Left ventricle myocardium inferior (tissue), 1 donor: Measurements from ENCODE around the gene TBCD. TPM values are rescaled to one million over a fixed set of nuclear protein-coding genes. Genes with fewer than 3 reads are reported as not detected.

Experiments
- DNase-seq: peaks from one replicate; pipeline ENCODE4 v3.0.0-alpha.2; 2020
- H3K27ac ChIP-seq: fragments of 200-600 bp; replicated peaks from 2 replicates; pipeline ENCODE4 v1.8.0; 2021
- H3K27me3 ChIP-seq: fragments of 200-600 bp; 2 replicates; pipeline ENCODE4 v1.8.0; 2021; ENCODE audit warnings: low read depth
- H3K36me3 ChIP-seq: fragments of 200-600 bp; 2 replicates; pipeline ENCODE4 v1.8.0; 2021
- H3K4me1 ChIP-seq: fragments of 200-600 bp; 2 replicates; pipeline ENCODE4 v1.8.0; 2021
- H3K4me3 ChIP-seq: fragments of 200-600 bp; 2 replicates; pipeline ENCODE4 v1.8.0; 2021; ENCODE audit warnings: mild to moderate bottlenecking, moderate library complexity
- H3K9me3 ChIP-seq: fragments of 200-600 bp; replicated peaks from 2 replicates; pipeline ENCODE4 v1.8.0; 2021
- CTCF ChIP-seq: fragments of 200-600 bp; IDR thresholded peaks from 2 replicates; pipeline ENCODE4 v1.8.0; 2021; ENCODE audit warnings: antibody characterized with exemption, mild to moderate bottlenecking, borderline replicate concordance
- intact Hi-C: fragments of 100-400 bp; cut with micrococcal nuclease; formaldehyde crosslinking; loops from one replicate; pipeline ENCODE4 v1.11.0; 2022
- total RNA-seq: library from RNA; stranded (reverse); fragmentation: NEBNext Ultra II Directional; extraction: Animal tissue kit (Norgen Biotek cat#: 25700); gene quantifications from one replicate; pipeline ENCODE4 v1.2.1, GENCODE V29; 2021
- donor health status: DM: no; HTN: yes; CAD: no; lungs with severe emphysema.

TBCD gene
- total RNA-seq, 1 donor from 2014 or later, result 48.0 TPM

- Histone ChIP-seq H3K4me3 (no peak overlapping the region), H3K4me1 (peaks cover 5% of the 10 kb centered on the region), H3K9me3 (no peaks in the 10 kb centered on the region), H3K36me3 (peaks cover 74% of the 10 kb centered on the region), H3K27me3 (no peaks in the 10 kb centered on the region), H3K27ac (no peak overlapping the region)
- no peak for DNase-seq
- intact Hi-C loops, result no loop called here
- TF ChIP-seq CTCF, result no peak
These were observed 60.7 kb downstream of the TBCD start for GRCh38 chr17:82812601-82813000.

GRCh38 chr17:82813299-82814051, 61.6 kb downstream of the TBCD start:
- intact Hi-C loops, result no loop called here
- no peak for DNase-seq
- TF ChIP-seq CTCF, result no peak
- Histone ChIP-seq H3K4me1 (no peaks in the 10 kb centered on the region), H3K27ac (no peak overlapping the region), H3K36me3 (peaks cover 78% of the 10 kb centered on the region), H3K9me3 (no peaks in the 10 kb centered on the region), H3K4me3 (no peak overlapping the region), H3K27me3 (no peaks in the 10 kb centered on the region)

- DNase-seq, result no peak
- no peak for TF ChIP-seq CTCF
These were observed 63.0 kb downstream of the TBCD start for GRCh38 chr17:82814834-82815233.

GRCh38 chr17:82815354-82815753, 63.5 kb downstream of the TBCD start:
- no peaks in the 10 kb centered on the region for H3K4me1 ChIP-seq
- DNase-seq, result no peak
- H3K36me3 ChIP-seq, result peaks cover 90% of the 10 kb centered on the region
- no peak overlapping the region for H3K27ac ChIP-seq
- no peaks in the 10 kb centered on the region for H3K27me3 ChIP-seq
- H3K4me3 ChIP-seq, result no peak overlapping the region
- intact Hi-C loops, result no loop called here
- TF ChIP-seq CTCF, result no peak
- H3K9me3 ChIP-seq, result peaks cover 11% of the 10 kb centered on the region

More at GRCh38 chr17:82814834-82815233, 63.0 kb downstream of the TBCD start:
- H3K36me3 ChIP-seq, result peaks cover 90% of the 10 kb centered on the region
- no peaks in the 10 kb centered on the region for H3K27me3 ChIP-seq
- H3K4me1 ChIP-seq, result no peaks in the 10 kb centered on the region
- H3K9me3 ChIP-seq, result peaks cover 6% of the 10 kb centered on the region
- no peak overlapping the region for H3K4me3 ChIP-seq
- intact Hi-C loops, result no loop called here
- no peak overlapping the region for H3K27ac ChIP-seq

GRCh38 chr17:82815790-82816305, 64.0 kb downstream of the TBCD start:
- Histone ChIP-seq H3K4me1 (no peaks in the 10 kb centered on the region), H3K27me3 (no peaks in the 10 kb centered on the region), H3K9me3 (peaks cover 16% of the 10 kb centered on the region), H3K4me3 (no peak overlapping the region), H3K27ac (no peak overlapping the region), H3K36me3 (peaks cover 87% of the 10 kb centered on the region)
- no peak for DNase-seq
- no peak for TF ChIP-seq CTCF
- intact Hi-C loops, result no loop called here
